GM23248 (cell line): ENCODE results near the gene GCM1. TPM values are rescaled to one million over a fixed set of nuclear protein-coding genes. Genes with fewer than 3 reads are reported as not detected.

Experiments
- DNase-seq: peaks from one replicate; pipeline ENCODE4 v3.0.0-alpha.2; 2015
- H2AFZ ChIP-seq: fragments of 200-600 bp; sonication (generic); 2 replicates; pipeline ENCODE4 v1.6.1; 2016; ENCODE audit warnings: antibody characterized with exemption
- H3F3A ChIP-seq: fragments of 200-600 bp; sonication (generic); 2 replicates; pipeline ENCODE4 v1.6.1; 2016; ENCODE audit warnings: mild to moderate bottlenecking, antibody characterized with exemption, mixed run types; ENCODE audit not compliant: insufficient read depth
- H3K27ac ChIP-seq: fragments of 200-600 bp; sonication (generic); 2 replicates; pipeline ENCODE4 v1.5.1; 2016; ENCODE audit warnings: mild to moderate bottlenecking
- H3K27me3 ChIP-seq: fragments of 200-600 bp; sonication (generic); replicated peaks from 2 replicates; pipeline ENCODE4 v1.6.1; 2016; ENCODE audit warnings: mild to moderate bottlenecking; ENCODE audit not compliant: insufficient read depth
- H3K36me3 ChIP-seq: fragments of 200-600 bp; sonication (generic); 2 replicates; pipeline ENCODE4 v1.6.1; 2016; ENCODE audit warnings: low read depth, mild to moderate bottlenecking
- H3K4me1 ChIP-seq: fragments of 200-600 bp; sonication (generic); 2 replicates; pipeline ENCODE4 v1.6.1; 2016; ENCODE audit warnings: mild to moderate bottlenecking; ENCODE audit not compliant: insufficient read depth
- H3K4me2 ChIP-seq: fragments of 200-600 bp; sonication (generic); one replicate; pipeline ENCODE4 v1.6.1; 2016; ENCODE audit warnings: mild to moderate bottlenecking; ENCODE audit not compliant: unreplicated experiment
- H3K4me3 ChIP-seq: fragments of 200-600 bp; sonication (generic); 2 replicates; pipeline ENCODE4 v1.5.1; 2016; ENCODE audit warnings: mild to moderate bottlenecking
- H3K79me2 ChIP-seq: fragments of 200-600 bp; sonication (generic); 2 replicates; pipeline ENCODE4 v1.6.1; 2016; ENCODE audit warnings: mild to moderate bottlenecking; ENCODE audit not compliant: insufficient read depth
- H3K9ac ChIP-seq: fragments of 200-600 bp; sonication (generic); 2 replicates; pipeline ENCODE4 v1.6.1; 2016; ENCODE audit warnings: mild to moderate bottlenecking
- H3K9me2 ChIP-seq: fragments of 200-600 bp; sonication (generic); 2 replicates; pipeline ENCODE4 v1.6.1; 2016; ENCODE audit warnings: mixed run types, mild to moderate bottlenecking, moderate library complexity; ENCODE audit not compliant: insufficient read depth
- H3K9me3 ChIP-seq: fragments of 200-600 bp; sonication (generic); one replicate; pipeline ENCODE4 v1.6.1; 2017; ENCODE audit warnings: low read depth
- H4K20me1 ChIP-seq: fragments of 200-600 bp; sonication (generic); 2 replicates; pipeline ENCODE4 v1.6.0; 2016; ENCODE audit not compliant: insufficient read depth
- EZH2 ChIP-seq: fragments of 200-600 bp; sonication (generic); IDR thresholded peaks from 2 replicates; pipeline ENCODE4 v1.6.1; 2018; ENCODE audit warnings: antibody characterized with exemption, mild to moderate bottlenecking; ENCODE audit not compliant: insufficient read depth, poor library complexity, severe bottlenecking
- EZH2phosphoT487 ChIP-seq: fragments of 200-600 bp; sonication (generic); IDR thresholded peaks from 2 replicates; pipeline ENCODE4 v1.6.1; 2018; ENCODE audit warnings: antibody characterized with exemption, moderate library complexity, mild to moderate bottlenecking, low read depth; ENCODE audit not compliant: insufficient read depth
- WGBS, 2 experiments: methylation state at CpG; one replicate each; pipeline ENCODE4 v1.1.6; 2015 to 2017; ENCODE audit warnings: low lambda C conversion rate in 2 of 2, low coverage in 1 of 2; ENCODE audit errors: missing lambda C conversion rate in 2 of 2; 5-methylcytosine and 5-hydroxymethylcytosine counted together
- in situ Hi-C: fragments of 300-500 bp; cut with MboI; formaldehyde crosslinking; loops from 2 replicates; pipeline ENCODE4 v1.15.0; 2020
- polyA plus RNA-seq: library from polyadenylated mRNA; unstranded; fragments of >200 nt; fragmentation: Nextera tagmentation; extraction: Ambion mirVana; gene quantifications from 2 replicates; pipeline ENCODE4 v1.2.1, GENCODE V29; 2016
- small RNA-seq: library from RNA; depleted of rRNA; stranded (forward); fragments of <200 nt; gene quantifications from one replicate; pipeline ENCODE3, GENCODE V24; 2014; ENCODE audit warnings: low read depth, low replicate concordance
- total RNA-seq: library from RNA; depleted of rRNA; stranded (reverse); fragments of >200 nt; shearing (Covaris generic); gene quantifications from 2 replicates; pipeline ENCODE4 v1.2.3, GENCODE V29; 2014; rRNA removed

The GCM1 gene
- total and polyA plus RNA-seq, 2 experiments from 2014 or later: not detected

DNA sequence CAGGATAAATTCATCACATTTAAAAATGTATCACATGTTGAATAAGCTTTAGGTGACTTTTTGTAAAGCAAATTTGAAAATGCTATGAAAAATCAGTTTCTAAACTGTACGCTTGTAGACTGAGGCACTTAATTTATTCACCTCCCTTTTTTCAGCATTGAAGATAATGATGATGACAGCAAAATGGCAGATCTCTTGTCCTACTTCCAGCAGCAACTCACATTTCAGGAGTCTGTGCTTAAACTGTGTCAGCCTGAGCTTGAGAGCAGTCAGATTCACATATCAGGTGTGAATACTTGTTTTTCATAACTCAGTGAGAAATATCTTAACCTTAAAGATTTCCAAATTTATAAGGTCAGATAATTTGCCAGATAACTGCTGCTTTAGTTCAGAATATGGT is 67.8 kb downstream of the GCM1 start:
- Histone ChIP-seq H3K4me1 (no peaks in the 10 kb centered on the region), H2AFZ (no peak overlapping the region), H3K9me3 (no peaks in the 10 kb centered on the region), H3K79me2 (no peaks in the 10 kb centered on the region), H3K9ac (no peak overlapping the region), H3K27ac (no peak overlapping the region), H3K9me2 (no peaks in the 10 kb centered on the region), H3K27me3 (no peaks in the 10 kb centered on the region), H3K36me3 (peaks cover 81% of the 10 kb centered on the region), H3K4me3 (no peak overlapping the region), H3K4me2 (no peak overlapping the region), H3F3A (no peaks in the 10 kb centered on the region), H4K20me1 (no peaks in the 10 kb centered on the region; the same call in 1 of the 2 replicates)
- DNase-seq: no peak
- WGBS, 2 experiments: 81 to 92% methylated on average over 1 of the region's 1 CpG
- TF ChIP-seq EZH2 (no peak), EZH2phosphoT487 (no peak)
- in situ Hi-C loops: no loop called here

Small RNA genes lying within 50 kb of the gene (small RNA-seq; reads per million reads assigned to genes)
- gene RN7SL244P (not detected), gene RNU6-464P (not detected)

Other genes starting within 250 kb of the GCM1 start
- gene GSTA3, start 239.1 kb downstream of the GCM1 start, total RNA-seq: not detected in 2 replicates
- gene GSTA3, start 239.1 kb downstream of the GCM1 start, polyA plus RNA-seq: not detected in 2 replicates
- 26.5 and 28.6 TPM in 2 replicates for gene GSTA4, start 153.6 kb downstream of the GCM1 start, total RNA-seq
- gene GSTA4, start 153.6 kb downstream of the GCM1 start, polyA plus RNA-seq: 33.7 and 37.9 TPM in 2 replicates
- gene CILK1, start 87.0 kb downstream of the GCM1 start, total RNA-seq: 11.1 and 15.6 TPM in 2 replicates
- gene CILK1, start 87.0 kb downstream of the GCM1 start, polyA plus RNA-seq: 6.0 and 6.5 TPM in 2 replicates
- gene FBXO9, start 83.4 kb downstream of the GCM1 start, total RNA-seq: 48.4 and 59.6 TPM in 2 replicates
- 56.5 and 59.9 TPM in 2 replicates for gene FBXO9, start 83.4 kb downstream of the GCM1 start, polyA plus RNA-seq
- gene ELOVL5, start 200.1 kb upstream of the GCM1 start, total RNA-seq: 60.3 and 70.8 TPM in 2 replicates
- gene ELOVL5, start 200.1 kb upstream of the GCM1 start, polyA plus RNA-seq: 86.8 and 87.3 TPM in 2 replicates